HCT116 (cell line): ENCODE measurements around the gene PNLIP.

Experiments
- ATF3 ChIP-seq: IDR thresholded peaks from 2 replicates; pipeline ENCODE4 v1.6.1; 2012
- CEBPB ChIP-seq: IDR thresholded peaks from 2 replicates; pipeline ENCODE4 v1.6.1; 2012; ENCODE audit warnings: low read depth
- CTCF ChIP-seq, 3 experiments: fragments of 200-600 bp in 1 of 3; sonication (generic) in 1 of 3; IDR thresholded peaks in 2 of 3; conservative IDR thresholded peaks in 1 of 3; 2 replicates each; pipeline ENCODE4 v1.5.1; 2012 to 2017; ENCODE audit warnings: low read depth in 2 of 3, low read length in 2 of 3, antibody characterized with exemption in 1 of 3, borderline replicate concordance in 1 of 3, control low read depth in 1 of 3, mild to moderate bottlenecking in 1 of 3, mixed read lengths in 1 of 3, mixed run types in 1 of 3, moderate library complexity in 1 of 3; ENCODE audit not compliant: insufficient read depth in 1 of 3
- EZH2 ChIP-seq: fragments of 200-600 bp; sonication (generic); IDR thresholded peaks from 2 replicates; pipeline ENCODE4 v1.6.1; 2017; ENCODE audit warnings: antibody characterized with exemption, mixed run types
- EZH2phosphoT487 ChIP-seq: fragments of 200-600 bp; IDR thresholded peaks from 2 replicates; pipeline ENCODE4 v1.6.1; 2018; ENCODE audit warnings: antibody characterized with exemption, borderline replicate concordance
- JUND ChIP-seq: IDR thresholded peaks from 2 replicates; pipeline ENCODE4 v1.6.1; 2012
- POLR2A ChIP-seq: IDR thresholded peaks from 2 replicates; pipeline ENCODE4 v1.7.0; 2011; ENCODE audit warnings: borderline replicate concordance; ENCODE audit not compliant: insufficient read depth, insufficient read length; ENCODE audit errors: extremely low read depth
- POLR2AphosphoS5 ChIP-seq: IDR thresholded peaks from 2 replicates; pipeline ENCODE4 v1.6.1; 2011; ENCODE audit warnings: mild to moderate bottlenecking, low read depth, low read length, moderate library complexity
- RAD21 ChIP-seq: IDR thresholded peaks from 2 replicates; pipeline ENCODE4 v1.6.1; 2012; ENCODE audit warnings: low read depth, mild to moderate bottlenecking
- REST ChIP-seq: IDR thresholded peaks from 2 replicates; pipeline ENCODE4 v1.6.1; 2012; ENCODE audit warnings: low read depth
- SP1 ChIP-seq: IDR thresholded peaks from 2 replicates; pipeline ENCODE4 v1.6.1; 2012; ENCODE audit warnings: low read depth
- YY1 ChIP-seq: IDR thresholded peaks from 2 replicates; pipeline ENCODE4 v1.6.1; 2011; ENCODE audit warnings: low read length, low read depth, moderate library complexity, mild to moderate bottlenecking; ENCODE audit not compliant: insufficient replicate concordance; ENCODE audit errors: extremely low read depth

- TF ChIP-seq EZH2: no peak
- no peak for TF ChIP-seq CTCF (IDR thresholded peaks at IDR 0.05 in 2 of 3, conservative IDR thresholded peaks at IDR 0.05 in 1 of 3; ENCODE audit: borderline replicate concordance in 1 of 3, insufficient read depth in 1 of 3, low read depth in 2 of 3, low read length in 2 of 3)
- TF ChIP-seq SP1: no peak
- no peak for TF ChIP-seq CEBPB
- no peak for TF ChIP-seq EZH2phosphoT487
- no peak for TF ChIP-seq POLR2AphosphoS5
- TF ChIP-seq POLR2A: no peak
- no peak for TF ChIP-seq JUND
- TF ChIP-seq ATF3: no peak
- TF ChIP-seq RAD21: no peak
- TF ChIP-seq YY1: no peak
- TF ChIP-seq REST: no peak
These were observed 45.1 kb downstream of the PNLIP start, which contains the start of gene PNLIPRP1 for GRCh38 chr10:116590590-116591444.
